HK-2 (cell line): ENCODE results near the gene SIRPB1.
"Not testable (repeated sequence)": the region's sequence is repeated elsewhere in the genome, so short reads cannot be mapped to it uniquely, and the experiment has no call there.

Experiments used
- DNase-seq: peaks from one replicate; pipeline ENCODE4 v3.0.0-alpha.2; 2018; ENCODE audit not compliant: unreplicated experiment

SIRPB1 gene

DNA sequence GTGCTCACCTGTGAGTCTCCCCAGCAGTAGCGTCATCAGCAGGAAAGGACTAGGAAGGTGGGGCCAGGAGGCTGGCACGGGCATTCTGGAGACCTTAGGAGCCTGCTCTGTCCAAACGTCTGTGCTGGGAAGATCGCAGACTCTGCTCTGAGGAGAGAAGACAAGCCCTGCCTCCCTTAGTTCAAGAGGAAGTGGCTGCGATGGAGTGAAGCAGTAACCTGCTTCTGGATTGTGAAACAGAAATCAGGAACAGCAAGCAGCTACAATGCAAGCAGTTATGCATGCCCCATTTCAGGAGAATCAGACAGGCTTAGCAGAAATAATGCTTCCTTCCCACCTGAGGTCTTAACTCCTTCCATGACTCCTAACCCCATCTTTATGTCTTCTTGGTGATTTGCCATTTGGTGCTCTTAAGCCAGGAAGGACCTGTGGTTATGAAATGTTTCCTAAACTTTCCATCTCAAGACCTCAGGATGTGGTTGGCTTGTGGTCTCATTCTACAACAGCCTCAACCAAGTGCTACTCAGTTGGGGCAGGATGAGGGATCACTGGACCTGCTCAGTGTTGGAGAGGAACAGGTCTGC, at the start of gene SIRPB1:
SIRPB1 (minus strand) TSS at position 149 of the 584 bp plus-strand sequence; CDS start at position 84, 65 bp downstream.
- no peak for DNase-seq

DNA sequence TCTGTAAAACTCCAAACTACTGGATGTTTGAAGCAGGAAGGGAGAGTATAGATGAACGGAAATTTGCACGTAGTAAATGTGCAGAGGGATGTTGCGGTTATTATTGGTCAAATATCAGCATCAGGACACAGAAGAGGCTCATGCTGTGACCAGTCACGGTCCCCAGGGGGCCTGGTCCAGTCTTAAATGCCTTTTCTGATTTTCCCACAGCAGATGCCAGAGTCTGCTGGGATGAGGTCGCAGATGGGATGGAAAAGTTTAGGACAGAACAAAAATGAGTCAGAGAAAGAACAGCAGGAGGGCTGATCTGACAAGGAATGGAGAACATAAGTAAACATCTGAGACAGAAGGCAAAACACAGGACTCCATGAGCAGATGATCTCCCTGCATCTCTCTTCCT, 49.5 kb upstream of the SIRPB1 start:
- no peak for DNase-seq

DNA sequence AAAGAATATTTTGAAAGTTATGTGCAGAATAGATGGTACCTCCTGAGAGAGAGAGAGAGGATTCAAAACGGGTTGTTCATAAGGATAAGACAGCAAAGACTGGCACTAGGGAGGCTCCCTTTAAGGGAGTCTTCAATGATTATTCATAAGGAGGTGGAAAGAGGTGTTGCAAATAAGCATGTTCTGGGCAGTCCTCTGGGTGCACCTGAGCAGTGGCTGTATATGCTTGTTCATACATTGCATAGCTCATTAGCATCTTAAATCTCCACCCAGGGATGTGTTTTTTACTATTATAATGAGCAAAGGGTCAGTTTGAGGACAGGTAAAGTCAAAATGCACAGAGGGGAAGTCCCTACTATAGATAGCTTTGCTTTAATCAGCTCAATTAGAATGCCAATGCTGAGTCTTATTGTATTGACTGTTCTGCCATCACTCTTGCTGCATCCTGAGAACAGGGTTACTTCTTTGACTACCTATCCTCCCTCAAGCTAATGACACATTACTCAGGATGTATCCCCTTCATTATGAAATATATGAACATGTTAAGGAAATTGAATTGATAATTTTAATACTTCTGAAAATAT, 47.8 kb upstream of the SIRPB1 start:
- no peak for DNase-seq

DNA sequence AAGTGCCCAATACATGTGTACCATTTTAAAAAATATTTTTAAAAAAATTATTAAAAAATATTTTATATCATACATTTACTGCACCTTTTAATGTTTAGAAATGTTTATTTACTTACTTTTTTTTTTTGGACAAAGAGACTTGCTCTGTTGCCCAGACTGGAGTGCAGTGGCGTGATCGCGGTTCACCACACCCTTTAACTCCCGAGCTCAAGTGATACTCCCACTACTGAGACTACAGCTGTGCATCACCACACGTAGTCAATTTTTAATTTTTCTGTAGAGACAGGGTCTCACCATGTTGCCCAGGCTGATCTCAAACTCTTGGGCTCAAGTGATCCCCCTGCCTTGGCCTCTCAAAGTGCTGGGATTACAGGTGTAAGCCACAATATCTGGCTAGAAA, 47.0 kb upstream of the SIRPB1 start:
- DNase-seq, result no peak

DNA sequence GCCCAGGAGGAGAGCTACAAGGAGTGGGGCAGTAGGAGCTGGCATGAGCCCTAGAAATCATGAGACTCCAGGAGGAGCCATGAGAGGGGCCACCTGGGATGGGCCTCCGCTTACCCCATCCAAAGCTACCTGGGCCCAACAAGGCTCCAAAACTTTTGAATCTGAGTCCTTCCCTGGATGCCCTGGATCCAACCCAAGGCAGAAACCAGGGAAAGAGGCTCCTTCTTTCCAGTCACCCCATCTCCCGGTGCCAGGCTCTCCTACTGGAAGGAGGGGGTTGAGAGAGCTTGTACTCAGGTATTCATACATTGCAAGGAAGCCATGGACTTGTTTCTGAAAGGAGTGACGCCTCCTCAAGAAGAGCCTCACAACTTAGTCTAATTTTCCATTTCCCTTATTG, 45.5 kb upstream of the SIRPB1 start:
- DNase-seq, result no peak

DNA sequence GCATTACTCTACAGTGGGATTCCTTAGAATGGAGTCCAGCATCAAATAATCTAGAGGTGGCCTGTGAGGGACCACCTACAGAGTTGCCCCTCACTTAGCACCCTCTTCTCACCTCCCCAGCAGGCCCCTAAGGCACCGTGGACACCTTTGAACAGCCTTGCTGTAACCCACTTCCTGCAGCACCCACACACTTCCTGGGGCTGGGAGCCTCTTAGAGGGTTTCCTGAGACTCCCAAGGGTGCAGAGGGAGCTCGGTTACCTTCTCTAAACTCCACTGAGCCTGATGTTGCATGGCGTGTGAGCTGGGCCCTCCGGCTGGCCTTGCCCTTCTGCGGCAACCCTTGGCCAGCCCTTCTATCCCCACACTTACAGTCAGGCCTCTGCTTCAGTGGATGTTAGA, 45.1 kb upstream of the SIRPB1 start:
- no peak for DNase-seq

DNA sequence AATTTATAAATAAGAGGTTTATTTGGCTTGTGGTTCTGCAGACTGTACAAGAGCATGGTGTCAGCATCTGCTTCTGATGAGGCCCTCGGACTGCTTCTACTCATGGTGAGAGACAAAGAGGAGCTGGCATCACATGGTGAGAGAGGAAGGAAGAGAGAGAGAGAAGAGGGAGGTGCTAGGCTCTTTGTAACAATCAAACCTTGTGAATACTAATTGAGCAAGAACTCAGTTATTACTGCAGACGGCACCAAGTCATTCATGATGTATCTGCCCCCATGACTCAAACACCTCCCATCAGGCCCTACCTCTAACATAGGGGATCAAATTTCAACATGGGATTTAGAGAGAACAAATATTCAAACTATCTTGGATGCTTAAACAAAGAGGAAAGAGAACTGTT, 44.1 kb upstream of the SIRPB1 start:
- DNase-seq, result no peak

DNA sequence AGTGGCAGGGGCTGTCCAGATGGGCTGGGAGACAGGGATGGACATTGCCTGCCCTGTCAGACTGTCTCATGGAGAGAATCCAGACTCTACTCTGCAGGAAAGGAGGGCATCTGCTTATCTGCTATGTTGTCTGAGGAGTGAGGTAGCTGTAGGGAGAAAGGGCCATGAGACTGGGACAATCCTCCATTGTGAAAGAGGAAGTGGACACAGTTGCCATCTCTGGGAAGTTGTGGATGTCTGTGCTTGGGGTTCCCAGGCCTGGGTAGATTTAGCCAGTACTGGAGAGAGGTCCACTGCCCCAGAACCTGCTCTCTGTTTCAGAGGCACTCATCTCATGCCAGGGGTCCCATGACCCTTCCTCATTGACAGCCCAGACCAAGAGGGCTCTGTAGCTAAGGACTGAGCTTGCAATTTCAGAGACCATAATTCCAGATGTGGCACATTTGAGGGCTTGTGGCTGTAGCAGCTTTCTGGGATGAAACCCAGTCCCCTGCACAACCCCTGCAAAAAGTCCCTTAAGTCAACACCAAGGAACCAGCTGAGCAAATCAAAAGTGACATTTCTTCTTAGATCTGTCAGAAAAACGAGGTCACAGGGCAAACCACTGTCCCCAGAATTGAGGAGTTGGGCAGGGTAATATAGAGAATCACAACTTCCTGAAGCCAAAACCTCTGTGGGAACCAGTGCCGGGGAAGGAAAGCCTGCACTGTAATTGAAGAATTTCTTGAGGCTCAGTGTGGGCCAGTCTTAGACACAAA, 41.9 kb upstream of the SIRPB1 start:
- no peak for DNase-seq

DNA sequence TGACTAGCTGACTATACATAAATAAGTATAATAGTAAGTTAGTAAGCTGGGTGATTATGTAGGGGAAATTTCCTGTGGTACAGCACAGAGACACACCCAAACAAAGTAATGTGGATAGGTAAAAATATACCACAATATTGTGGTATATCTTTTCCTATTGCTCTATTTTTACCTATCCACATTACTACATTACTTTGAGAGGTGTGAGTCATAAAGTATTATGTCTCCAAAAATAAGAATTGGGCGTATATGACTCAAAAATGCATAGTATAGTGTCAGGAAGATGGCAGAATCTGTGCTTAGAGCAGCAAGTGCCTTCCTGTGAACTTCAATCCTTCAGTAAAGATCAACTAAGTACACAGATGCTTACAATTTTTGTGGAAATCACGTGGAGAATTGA, 40.4 kb upstream of the SIRPB1 start:
- DNase-seq, result no peak

DNA sequence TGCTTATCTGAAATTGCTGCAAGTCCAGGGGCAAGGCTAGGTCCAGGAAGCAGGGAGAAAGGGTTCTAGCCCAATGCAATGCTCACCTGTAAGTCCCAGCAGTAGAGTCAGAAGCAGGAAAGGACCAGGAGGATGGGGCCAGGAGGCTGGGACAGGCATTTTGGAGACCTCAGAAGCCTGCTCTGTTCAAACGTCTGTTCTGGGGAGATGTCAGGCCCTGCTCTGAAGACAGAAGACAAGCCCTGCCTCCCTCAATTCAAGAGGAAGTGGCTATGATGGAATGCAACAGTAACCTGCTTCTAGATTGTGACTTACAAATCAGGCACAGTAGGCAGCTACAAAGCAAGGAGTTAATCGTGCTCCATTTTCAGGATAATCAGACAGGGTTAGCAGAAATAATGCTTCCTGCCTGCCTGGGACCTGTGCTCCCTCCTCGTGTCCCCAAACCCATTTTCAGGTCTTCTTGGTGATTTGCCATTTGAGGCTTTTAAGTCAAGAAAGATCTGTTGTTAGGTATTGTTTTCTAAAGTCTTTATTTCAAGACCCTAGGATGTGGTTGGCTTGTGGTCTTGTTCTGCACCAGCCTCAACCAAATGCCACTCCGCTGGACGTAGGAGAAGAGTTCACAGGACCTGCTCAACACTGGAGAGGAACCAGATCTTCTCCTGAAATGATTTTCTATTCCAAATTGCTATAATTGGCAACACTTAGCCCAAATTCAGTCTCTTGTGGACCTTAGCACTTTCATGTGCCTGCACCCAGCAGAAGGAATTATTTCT, 37.9 kb upstream of the SIRPB1 start, which contains the start of gene SIRPG:
SIRPG (minus strand) TSS at position 224 of the 779 bp plus-strand sequence; CDS start at position 159, 65 bp downstream.
- no peak for DNase-seq

DNA sequence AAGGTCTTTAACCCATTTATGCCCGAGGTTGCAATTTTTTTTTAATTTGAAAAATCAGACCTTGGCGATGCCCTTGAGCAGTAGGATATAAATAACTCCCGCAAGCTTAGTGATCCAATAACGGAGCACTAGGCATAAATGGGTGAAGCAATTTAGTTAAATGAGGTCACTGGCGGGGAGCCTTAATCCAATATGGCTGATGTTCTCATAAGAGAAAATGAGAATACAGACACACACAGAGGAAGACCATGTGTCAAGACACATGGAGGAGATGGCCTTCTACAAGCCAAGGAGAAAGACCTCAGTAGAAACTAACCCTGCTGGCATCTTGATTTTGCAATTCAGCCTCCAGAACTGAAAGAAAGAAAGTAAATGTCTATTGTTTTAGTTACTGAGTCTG, 37.0 kb upstream of the SIRPB1 start:
- DNase-seq, result no peak

DNA sequence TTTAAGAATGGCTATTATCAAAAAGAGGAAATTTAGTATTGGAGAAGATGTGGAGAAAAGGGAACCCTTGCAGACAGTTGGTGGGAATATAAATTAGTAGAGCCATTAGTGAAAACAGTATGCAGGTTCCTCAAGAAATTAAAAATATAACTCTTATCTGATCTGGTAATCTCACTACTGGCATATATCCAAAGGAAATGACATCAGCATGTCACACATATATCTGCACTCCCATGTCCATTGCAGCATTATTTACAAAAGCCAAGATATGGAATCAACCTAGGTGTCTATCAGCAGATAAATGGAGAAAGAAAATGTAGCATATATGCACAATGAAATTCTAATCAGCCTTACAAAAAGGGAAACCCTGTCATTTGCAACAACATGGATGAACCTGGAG, 35.2 kb upstream of the SIRPB1 start:
- no peak for DNase-seq

DNA sequence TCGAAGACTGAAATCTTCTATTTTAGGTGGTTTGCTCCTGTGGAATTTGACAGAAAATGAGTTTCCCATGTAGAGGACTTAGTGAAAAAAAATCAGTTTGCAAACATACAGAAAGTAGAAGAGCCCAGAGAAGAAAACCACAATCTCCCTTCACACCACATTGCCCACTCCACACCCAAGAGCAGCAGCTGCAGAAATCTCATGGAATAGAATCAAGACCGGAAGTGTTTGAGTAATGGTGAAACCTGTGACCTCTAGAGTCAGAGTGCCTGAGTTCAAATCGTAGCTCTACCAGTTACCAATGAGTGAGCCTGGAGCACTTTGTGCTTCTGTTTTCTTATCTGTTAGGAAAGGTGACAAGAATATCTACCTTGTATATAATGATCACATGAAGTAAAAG, 33.2 kb upstream of the SIRPB1 start:
- no peak for DNase-seq

DNA sequence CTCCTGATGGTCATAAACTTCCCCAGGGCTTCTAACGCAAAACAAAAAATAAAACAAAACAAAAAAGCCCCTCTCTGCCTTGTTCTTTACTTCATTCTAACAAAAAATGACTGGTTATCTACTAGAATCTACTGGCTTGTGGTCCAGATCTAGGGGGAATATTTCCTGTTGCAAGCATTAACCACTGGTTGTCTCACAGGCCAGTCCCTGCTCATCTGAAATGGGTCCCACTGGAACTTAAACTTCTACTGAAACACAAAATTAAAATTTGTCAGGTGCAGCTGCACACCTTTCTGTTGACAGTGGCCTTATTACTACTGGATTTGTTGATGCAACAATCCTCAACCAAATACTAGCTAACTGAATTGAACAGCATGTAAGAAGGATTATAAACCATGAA, 32.3 kb upstream of the SIRPB1 start:
- DNase-seq, result no peak

DNA sequence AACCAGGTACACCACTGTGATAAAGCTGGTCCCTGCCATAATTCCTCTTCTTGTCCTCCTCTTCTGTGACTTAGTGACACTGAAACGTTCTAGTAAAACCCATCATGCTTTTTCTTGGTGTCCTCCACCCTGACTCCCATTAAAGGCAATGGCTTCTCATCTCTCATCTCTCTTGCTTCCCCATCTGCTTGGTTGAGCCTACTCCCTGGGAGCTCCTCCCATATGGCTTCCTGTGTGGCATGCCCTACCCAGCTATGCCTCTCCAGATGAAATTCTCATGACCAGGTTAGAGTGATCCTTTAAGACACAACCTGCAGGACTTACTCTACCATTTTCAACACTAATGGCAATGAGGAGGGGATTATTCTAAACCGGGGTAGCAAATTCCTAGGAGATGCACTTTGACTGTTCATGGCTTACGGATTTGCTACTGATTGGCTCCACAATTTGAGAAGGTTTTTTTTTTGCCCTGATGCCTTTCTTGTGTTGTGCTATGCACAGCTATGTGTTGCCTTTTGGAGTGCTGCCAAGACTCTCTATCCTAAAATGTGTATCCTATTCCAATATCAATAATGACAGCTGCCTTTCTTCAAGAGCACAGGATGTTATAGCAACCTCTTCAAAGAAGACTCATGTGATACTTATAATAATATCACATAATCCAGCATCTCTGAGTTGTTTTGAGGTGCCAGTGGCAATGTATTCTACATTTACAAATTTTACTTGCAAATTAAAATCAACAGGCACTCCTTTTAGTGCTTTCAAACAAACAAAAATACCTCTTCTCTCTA, 31.7 kb upstream of the SIRPB1 start:
- DNase-seq, result no peak

DNA sequence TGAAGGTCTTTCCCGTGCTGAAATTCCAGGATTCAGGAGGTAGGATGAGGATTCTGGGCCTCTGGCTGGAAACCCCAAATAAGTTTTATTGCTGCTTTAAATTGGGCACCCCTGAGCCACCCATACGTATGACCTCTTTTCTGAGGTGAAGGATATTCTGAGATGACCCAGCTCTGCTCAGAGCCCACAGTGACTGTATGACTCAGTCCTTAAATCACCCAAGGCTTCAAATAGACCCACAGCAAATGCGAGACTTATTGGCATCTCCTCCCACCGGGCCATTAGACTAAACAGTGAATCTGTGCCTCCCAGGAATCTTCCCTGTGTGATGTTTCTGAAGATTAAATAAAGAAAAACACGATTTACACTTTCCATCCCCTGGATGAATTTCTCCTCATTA, 28.3 kb upstream of the SIRPB1 start:
- DNase-seq, result no peak

DNA sequence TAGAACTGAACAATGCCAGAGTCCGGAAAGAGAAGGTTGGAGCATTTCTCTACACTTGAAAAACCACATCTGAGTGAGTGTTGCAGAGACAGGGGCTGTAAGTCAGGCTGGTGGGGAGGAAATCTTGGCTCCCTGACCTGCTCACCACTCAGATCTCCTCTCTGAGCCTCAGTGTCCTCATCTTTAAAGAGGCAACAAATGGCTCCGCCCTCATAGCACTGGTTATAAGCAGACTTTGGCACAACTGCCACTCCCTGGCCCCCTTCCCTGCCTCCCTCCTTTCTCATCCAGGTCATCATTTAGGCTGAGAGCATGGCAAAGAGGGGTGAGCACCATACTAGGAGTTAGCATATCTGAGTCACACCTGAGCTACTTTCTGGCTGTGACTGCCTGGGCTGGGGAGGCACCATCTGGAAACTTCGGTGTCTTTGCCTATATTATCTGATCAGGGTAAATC, 27.2 kb upstream of the SIRPB1 start:
- no peak for DNase-seq

DNA sequence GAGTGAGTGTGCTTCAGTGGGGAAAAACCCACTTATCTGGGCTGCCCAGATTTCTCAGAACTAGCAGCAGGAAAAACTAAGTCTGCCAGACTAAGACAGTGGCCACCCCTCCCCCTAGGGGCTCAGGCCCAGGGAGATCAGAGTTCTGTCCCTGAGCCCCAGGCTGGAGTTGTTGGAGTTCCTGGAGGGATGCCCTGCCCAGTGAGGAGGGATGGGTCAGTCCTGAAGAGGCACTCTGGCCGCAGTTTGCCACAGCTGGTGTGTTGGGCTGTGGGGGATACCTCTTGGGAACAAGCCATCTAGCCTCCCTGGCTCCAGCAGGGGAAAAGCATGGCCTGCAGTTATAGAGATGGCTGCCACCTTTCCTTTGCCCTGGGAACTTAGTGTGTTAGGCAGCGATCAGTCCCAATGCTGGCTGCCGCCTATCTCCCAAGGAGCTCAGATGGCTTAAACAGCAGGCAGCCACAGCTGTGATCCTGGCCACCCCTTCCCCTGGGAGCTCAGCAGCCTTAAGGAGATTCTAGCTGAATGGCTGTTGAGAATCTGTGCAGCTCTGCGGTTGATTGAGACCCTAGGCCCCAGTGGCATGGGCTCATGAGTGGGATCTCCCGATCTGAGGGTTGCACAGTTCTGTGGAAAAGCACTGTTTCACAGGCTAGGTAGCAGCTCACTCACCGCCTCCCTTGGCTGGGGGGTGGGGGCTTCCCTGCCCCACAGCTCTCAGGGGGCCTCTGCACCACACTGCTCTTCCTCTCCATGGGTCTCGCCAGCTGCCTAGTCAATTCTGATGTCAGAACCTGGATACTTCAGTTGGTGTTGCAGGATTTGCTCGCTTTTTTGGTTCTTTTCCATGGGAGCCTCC, 24.5 kb upstream of the SIRPB1 start:
- DNase-seq, result no peak

DNA sequence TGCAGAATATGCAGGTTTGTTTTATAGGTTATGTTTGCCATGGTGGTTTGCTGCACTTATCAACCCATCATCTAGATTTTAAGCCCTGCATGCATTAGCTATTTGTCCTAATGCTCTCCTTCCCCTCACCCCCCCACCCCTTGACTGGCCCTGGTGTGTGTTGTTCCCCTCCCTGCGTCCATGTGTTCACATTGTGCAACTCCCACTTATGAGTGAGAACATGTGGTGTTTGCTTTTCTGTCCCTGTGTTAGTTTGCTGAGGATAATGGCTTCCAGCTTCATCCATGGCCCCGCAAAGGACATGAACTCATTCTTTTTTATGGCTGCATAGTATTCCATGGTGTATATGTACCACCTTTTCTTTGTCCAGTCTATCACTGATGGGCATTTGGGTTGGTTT, 18.8 kb upstream of the SIRPB1 start:
- DNase-seq, result not testable (repeated sequence)

DNA sequence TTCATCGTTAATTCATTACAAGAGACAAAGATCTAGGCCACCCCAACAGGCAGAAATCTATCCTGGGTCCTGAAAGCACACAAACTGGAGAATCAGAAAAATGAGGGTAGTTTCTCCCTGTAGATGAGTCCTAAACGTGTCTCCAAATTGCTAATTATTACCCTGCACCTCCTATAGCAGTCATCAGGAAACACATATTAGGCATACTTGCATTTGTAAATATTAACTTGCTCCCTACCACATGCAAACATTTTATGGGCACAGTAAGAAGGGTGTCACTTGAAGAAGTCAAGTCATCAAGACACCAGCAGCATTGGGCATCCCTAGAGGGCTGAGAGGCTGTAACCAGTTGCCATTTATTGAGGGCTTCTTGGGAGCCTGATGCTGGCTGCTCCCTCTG, 17.9 kb upstream of the SIRPB1 start:
- DNase-seq, result no peak

DNA sequence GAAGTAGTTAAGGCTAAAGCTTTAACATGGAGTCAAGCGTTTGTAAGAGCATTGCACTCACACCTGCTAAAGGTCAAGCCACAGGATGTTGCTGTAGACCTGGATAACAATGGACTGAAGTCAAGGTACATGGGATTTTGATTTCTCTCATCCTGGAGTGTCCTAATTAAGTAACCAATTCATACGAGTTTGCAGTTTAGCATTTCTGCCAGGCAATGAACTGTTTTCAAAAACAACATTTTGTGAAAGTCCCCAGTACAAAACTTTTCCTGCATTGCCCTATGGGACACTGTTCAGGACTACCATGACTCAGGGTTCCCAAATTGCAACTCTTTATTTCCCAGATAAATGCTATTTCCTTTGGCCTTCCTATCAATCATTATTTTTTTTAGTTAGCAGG, 17.4 kb upstream of the SIRPB1 start:
- DNase-seq, result no peak
